Testis (tissue), 2 donors: ENCODE measurements around the gene OTUD3.

ENCODE experiments used
- CTCF ChIP-seq, 3 experiments: fragments of 450-650 bp in 2 of 3; fragments of 200-600 bp in 1 of 3; sonication (generic) in 1 of 3; IDR thresholded peaks; one replicate each; pipeline ENCODE4 v1.5.1; 2016 to 2019; ENCODE audit warnings: antibody characterized with exemption in 3 of 3, mild to moderate bottlenecking in 2 of 3, moderate library complexity in 1 of 3
- POLR2A ChIP-seq: fragments of 450-650 bp; IDR thresholded peaks from one replicate; pipeline ENCODE4 v1.6.1; 2017; ENCODE audit warnings: antibody characterized with exemption, mild to moderate bottlenecking, moderate library complexity

- no peak for TF ChIP-seq POLR2A
- peak; percentile 86 to 88 (median 88) for TF ChIP-seq CTCF (IDR thresholded peaks at IDR 0.05)
Measured at GRCh38 chr1:19918057-19918456, 35.9 kb downstream of the OTUD3 start.
